LNCAP (cell line): ENCODE measurements around the gene PTPRT.

ENCODE experiments used
- TF ChIP-seq, protein P1 (sequence below): fragments of 450-650 bp; IDR thresholded peaks from 2 replicates; pipeline ENCODE4 v1.5.1; 2017; ENCODE audit warnings: mild to moderate bottlenecking

The PTPRT gene

DNA sequence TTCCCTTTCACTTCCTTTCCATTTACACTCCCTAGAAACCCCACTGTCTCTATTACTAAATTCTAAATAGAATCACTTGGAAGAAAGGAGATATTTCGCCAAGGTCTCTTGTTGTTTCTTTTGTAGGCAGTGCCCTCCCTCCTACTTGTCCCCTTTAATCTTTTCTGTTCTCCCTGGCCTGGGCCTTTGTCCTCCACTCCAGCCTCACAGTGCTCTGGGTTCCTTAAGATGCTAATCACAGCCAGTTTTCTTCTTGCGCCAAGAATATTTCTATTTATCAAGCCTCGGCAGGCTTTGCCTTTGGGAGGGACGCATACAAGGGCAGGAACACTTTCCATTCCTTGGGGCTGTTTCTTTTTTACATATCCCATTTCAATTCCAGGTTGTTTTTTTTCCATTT is 1051.0 kb downstream of the PTPRT start:
- TF ChIP-seq, protein P1, sequence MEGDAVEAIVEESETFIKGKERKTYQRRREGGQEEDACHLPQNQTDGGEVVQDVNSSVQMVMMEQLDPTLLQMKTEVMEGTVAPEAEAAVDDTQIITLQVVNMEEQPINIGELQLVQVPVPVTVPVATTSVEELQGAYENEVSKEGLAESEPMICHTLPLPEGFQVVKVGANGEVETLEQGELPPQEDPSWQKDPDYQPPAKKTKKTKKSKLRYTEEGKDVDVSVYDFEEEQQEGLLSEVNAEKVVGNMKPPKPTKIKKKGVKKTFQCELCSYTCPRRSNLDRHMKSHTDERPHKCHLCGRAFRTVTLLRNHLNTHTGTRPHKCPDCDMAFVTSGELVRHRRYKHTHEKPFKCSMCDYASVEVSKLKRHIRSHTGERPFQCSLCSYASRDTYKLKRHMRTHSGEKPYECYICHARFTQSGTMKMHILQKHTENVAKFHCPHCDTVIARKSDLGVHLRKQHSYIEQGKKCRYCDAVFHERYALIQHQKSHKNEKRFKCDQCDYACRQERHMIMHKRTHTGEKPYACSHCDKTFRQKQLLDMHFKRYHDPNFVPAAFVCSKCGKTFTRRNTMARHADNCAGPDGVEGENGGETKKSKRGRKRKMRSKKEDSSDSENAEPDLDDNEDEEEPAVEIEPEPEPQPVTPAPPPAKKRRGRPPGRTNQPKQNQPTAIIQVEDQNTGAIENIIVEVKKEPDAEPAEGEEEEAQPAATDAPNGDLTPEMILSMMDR = no peak

DNA sequence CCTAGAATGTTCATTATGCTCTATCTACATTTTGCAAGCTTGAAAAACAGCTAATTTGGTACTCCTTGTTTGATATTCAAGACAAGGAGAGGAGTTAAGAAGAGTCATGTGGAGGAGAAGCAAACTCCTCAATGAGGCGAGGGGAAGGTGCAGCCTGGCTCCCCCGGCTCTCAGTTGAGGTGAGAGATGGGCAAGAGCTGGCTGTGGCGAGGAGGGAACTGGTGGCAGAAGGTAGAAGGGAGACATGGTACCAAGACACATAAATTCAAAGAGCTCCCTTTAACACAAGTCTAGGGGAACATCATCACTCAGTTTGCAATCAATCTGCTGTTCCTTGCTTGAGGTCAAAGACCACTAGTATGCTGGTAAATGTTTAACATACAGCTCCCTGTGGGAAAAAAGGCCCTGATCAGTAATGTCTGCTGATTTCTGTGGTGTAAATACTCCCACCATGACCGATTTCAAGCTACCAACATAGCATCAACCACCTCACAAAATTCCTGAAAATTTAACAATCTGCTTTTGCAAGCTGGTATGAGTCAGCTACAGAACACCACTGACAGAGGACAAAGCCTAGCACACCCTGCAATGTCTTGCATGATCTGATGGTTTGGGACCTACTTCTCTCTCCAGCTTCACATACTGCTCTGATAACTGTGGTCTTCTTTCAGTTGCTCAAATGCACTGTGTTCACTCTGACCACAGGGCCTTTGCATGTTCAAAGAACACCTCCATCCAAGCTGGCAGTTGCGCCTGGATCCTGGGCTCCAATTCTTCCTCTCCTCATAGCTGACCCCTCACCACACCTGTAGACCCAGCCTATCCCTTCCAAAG is 1055.2 kb downstream of the PTPRT start:
- TF ChIP-seq, protein P1 = no peak

DNA sequence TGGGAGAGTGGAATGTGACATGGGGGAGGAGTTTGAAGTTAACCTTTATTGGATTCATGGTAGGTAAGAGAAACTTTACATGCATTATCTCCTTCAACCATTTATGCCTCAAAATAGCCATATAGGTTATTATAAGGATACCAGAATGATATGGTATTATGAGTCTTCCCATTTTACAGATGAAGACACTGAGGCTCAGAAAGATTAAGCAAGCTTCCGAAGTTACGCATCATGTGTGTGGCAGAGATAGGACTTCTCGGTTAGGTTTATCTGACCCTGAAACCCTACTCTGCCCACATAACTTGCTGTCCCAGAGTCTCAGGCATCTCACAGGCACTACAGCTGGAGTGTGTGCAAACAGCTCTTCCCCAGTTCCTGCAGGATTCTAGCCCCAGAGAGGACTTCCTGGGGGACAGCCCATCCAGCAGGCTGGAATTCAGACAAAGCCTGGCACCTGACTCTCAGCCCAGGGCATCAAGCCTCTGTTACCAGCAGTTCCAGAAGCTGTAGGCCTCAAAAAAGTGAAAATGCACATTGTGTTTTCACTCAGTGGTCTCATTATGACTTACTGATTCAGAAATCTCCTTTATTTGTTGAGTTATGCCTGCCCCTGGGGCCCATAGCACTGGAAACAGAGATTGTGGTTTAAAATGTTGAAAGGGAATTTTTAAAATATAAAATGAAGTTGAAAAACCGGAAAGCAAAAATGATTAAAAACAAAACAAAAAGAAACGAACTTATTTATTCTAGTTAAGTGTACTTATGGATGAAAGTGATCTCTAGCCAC is 1058.7 kb downstream of the PTPRT start:
- TF ChIP-seq, protein P1 = no peak

DNA sequence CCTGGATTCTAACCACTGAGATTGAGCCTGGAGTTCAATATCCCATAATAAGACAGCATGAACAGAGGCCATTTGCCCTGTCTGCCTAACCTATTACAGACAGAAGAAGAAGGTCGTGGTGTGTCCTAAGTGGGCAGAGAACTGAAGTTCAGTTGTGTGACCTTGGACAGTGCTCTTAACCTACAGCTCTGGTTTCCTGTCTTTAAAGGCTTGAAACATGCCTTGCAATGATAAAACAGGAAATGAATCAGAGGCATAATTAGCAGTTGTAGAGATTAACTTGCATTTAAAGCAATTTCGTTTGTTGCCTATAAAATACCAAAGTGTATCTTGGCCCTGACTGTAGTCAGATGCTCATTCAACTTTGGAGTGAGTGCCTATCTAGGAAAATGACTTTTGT is 1064.3 kb downstream of the PTPRT start:
- TF ChIP-seq, protein P1 = no peak

DNA sequence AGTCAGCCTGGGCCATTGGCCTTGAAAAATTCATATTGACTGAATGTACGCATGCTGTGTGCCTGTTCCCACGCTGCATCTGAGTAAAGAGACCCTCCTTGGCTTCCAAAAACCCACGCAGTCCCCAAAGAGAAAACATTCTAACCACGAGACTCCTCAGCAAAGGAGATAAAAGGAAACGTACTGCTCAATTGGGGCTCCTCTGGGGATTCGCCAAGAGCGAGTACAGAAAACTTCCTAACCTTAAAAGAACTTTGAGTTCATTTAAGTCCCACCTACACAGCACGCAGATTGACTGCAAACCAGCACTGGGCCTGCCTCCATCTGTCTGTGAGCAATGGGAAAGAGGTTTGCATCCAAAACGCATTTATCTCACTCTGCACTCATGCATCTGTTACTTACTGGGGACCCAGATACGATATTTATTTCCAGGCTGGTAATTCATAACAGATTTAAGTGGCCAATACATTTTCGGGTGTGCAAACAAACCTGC is 1065.7 kb downstream of the PTPRT start:
- TF ChIP-seq, protein P1 = no peak

DNA sequence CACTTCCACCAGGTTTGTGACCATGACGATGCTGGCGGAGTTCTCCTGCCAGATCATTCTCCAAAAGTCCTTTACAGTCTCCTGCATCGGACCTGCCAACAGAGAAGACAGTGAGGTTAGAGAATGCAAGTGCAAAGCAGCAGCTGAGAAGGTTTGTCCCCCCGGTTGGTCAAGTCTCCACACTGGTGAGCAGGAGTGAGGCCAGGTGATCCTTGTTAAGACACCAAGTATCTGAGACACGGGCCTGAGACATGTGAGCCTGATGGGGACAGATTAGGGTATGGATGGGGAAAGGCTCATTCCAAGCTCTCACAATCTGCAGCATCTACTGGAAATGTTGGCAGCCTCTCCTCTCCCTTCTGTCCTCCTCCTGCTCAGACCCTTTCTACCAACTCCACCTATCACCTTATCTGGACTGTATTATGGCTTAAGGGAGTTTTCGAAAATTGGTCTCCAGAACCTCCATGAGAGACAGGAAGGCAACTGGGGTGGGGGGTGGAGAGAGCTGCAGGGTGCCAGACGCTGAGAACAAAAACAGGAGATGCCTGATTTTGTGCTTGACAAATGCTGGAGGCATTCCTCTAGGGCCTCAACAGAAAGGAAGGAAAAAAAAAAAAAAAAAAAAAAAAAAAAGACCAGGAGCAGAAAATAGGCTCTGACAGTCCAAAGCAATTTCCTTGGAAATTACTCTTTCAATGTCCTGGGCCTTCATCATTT is 1071.1 kb downstream of the PTPRT start:
- TF ChIP-seq, protein P1 = no peak

DNA sequence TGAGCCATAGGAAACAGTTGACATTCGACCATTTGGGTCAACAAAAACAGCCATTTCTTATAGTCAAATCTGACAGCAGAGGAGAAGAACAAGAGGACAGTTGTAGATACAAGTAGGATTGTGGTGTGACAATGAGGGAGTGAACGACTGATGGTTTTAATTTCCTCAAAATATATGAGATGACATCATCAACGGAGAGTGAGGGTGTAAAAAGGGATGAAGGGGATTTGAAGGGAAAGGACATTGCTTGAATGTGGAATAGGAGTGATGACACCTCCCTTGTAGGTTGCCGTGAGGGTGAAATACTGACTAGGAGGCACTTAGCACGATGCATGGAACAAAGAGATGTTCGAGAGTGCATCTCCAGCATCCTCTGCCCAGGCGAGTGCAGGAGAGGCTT is 1071.7 kb downstream of the PTPRT start:
- TF ChIP-seq, protein P1 = no peak
